Neural cell (in vitro differentiated cells): ENCODE results near the gene C2CD3. TPM values are rescaled to one million over a fixed set of nuclear protein-coding genes. Genes with fewer than 3 reads are reported as not detected.

Experiments
- H2AFZ ChIP-seq: fragments of 200-600, 300-800 bp; sonication (generic), shearing (Covaris generic); 2 replicates; pipeline ENCODE4 v1.6.0; 2014; ENCODE audit warnings: low read depth, mild to moderate bottlenecking, antibody characterized with exemption, low read length, moderate library complexity
- H3F3A ChIP-seq: fragments of 200-600 bp; shearing (Covaris generic); 2 replicates; pipeline ENCODE4 v1.6.1; 2016; ENCODE audit warnings: mild to moderate bottlenecking, moderate library complexity, mixed read lengths, antibody characterized with exemption, low read length; ENCODE audit not compliant: insufficient read depth, poor library complexity, severe bottlenecking
- H3K27ac ChIP-seq: fragments of 200-600, 300-800 bp; sonication (generic), shearing (Covaris generic); 2 replicates; pipeline ENCODE4 v1.5.1; 2014; ENCODE audit warnings: mild to moderate bottlenecking, low read length, moderate library complexity
- H3K27me3 ChIP-seq: fragments of 300-800, 200-600 bp; sonication (generic), shearing (Covaris generic); 2 replicates; pipeline ENCODE4 v1.6.0; 2014; ENCODE audit warnings: mild to moderate bottlenecking, low read depth, low read length, moderate library complexity; ENCODE audit not compliant: insufficient read depth
- H3K36me3 ChIP-seq: fragments of 300-800, 200-600 bp; sonication (generic), shearing (Covaris generic); 2 replicates; pipeline ENCODE4 v1.5.1; 2014; ENCODE audit warnings: mild to moderate bottlenecking, antibody characterized with exemption, low read length, moderate library complexity; ENCODE audit not compliant: insufficient read depth
- H3K4me2 ChIP-seq: fragments of 300-800, 200-600 bp; sonication (generic), shearing (Covaris generic); 2 replicates; pipeline ENCODE4 v1.6.0; 2014; ENCODE audit warnings: mild to moderate bottlenecking, low read length
- H3K4me3 ChIP-seq: fragments of 300-800, 200-600 bp; sonication (generic), shearing (Covaris generic); 2 replicates; pipeline ENCODE4 v1.5.1; 2014; ENCODE audit warnings: mild to moderate bottlenecking, low read length, moderate library complexity
- H3K79me2 ChIP-seq: fragments of 200-600 bp; shearing (Covaris generic); replicated peaks from 2 replicates; pipeline ENCODE4 v1.6.0; 2014; ENCODE audit warnings: mild to moderate bottlenecking, low read length, moderate library complexity; ENCODE audit not compliant: insufficient read depth
- H3K9ac ChIP-seq: fragments of 300-800, 200-600 bp; sonication (generic), shearing (Covaris generic); 2 replicates; pipeline ENCODE4 v1.6.1; 2016; ENCODE audit warnings: mild to moderate bottlenecking, low read length, mixed read lengths
- H3K9me2 ChIP-seq: fragments of 200-600 bp; shearing (Covaris generic); 2 replicates; pipeline ENCODE4 v1.6.1; 2016; ENCODE audit warnings: mild to moderate bottlenecking, low read length, mixed read lengths; ENCODE audit not compliant: insufficient read depth
- H3K9me3 ChIP-seq: fragments of 200-600, 300-800 bp; sonication (generic), shearing (Covaris generic); 2 replicates; pipeline ENCODE4 v1.6.1; 2016; ENCODE audit warnings: mild to moderate bottlenecking, mixed run types, low read length, moderate library complexity, mixed read lengths
- H4K20me1 ChIP-seq: fragments of 200-600 bp; shearing (Covaris generic); 2 replicates; pipeline ENCODE4 v1.6.1; 2016; ENCODE audit warnings: mild to moderate bottlenecking, mixed run types; ENCODE audit not compliant: insufficient read depth
- EP300 ChIP-seq: fragments of 450-650 bp; conservative IDR thresholded peaks from 2 replicates; pipeline ENCODE4 v1.6.1; 2014; ENCODE audit warnings: antibody characterized with exemption, mild to moderate bottlenecking, moderate library complexity; ENCODE audit not compliant: poor library complexity, severe bottlenecking
- EZH2 ChIP-seq: fragments of 200-600, 300-800 bp; shearing (Covaris generic), sonication (generic); IDR thresholded peaks from 2 replicates; pipeline ENCODE4 v1.6.1; 2014; ENCODE audit warnings: antibody characterized with exemption, low read length, borderline replicate concordance, mild to moderate bottlenecking; ENCODE audit not compliant: insufficient read depth, poor library complexity, severe bottlenecking
- RAD21 ChIP-seq: fragments of 450-650 bp; conservative IDR thresholded peaks from 2 replicates; pipeline ENCODE4 v1.6.1; 2014; ENCODE audit warnings: antibody characterized with exemption, mild to moderate bottlenecking, moderate library complexity
- SMC3 ChIP-seq: fragments of 450-650 bp; conservative IDR thresholded peaks from 2 replicates; pipeline ENCODE4 v1.6.1; 2014; ENCODE audit warnings: antibody characterized with exemption, mild to moderate bottlenecking, moderate library complexity; ENCODE audit not compliant: poor library complexity
- TAF1 ChIP-seq: IDR thresholded peaks from 2 replicates; pipeline ENCODE4 v1.6.1; 2012; ENCODE audit warnings: low read depth
- polyA plus RNA-seq: library from polyadenylated mRNA; depleted of rRNA; stranded (reverse); fragments of >200 nt; gene quantifications from 2 replicates; pipeline ENCODE4 v1.2.3, GENCODE V29; 2014
- TF ChIP-seq, protein P1 (sequence below): fragments of 450-650 bp; IDR thresholded peaks from 2 replicates; pipeline ENCODE4 v1.5.1; 2014; ENCODE audit warnings: antibody characterized with exemption, mild to moderate bottlenecking, moderate library complexity; ENCODE audit not compliant: poor library complexity, severe bottlenecking
- TF ChIP-seq, protein P2 (sequence below): IDR thresholded peaks from 2 replicates; pipeline ENCODE4 v1.6.1; 2012; ENCODE audit warnings: borderline replicate concordance

Gene C2CD3
- polyA plus RNA-seq, 1 donor from 2014 or later, result 13.2 TPM

DNA sequence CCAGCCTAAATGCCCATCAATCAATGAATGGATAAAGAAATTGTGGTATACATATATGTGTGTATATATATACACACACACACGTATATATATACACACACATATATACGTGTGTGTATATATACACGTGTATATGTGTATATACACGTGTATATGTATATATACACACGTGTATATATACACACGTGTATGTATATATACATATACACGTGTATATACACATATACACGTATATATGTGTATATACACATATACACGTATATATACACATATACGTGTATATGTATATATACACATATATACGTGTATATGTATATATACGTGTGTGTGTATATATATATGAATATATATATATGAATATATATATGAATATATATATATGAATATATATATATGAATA, 54.1 kb downstream of the C2CD3 start:
- no peaks in the 10 kb centered on the region for H3F3A ChIP-seq
- no peaks in the 10 kb centered on the region for H3K79me2 ChIP-seq
- no peak overlapping the region for H3K4me3 ChIP-seq
- H3K36me3 ChIP-seq, result peaks cover 7% of the 10 kb centered on the region
- H2AFZ ChIP-seq, result no peak overlapping the region
- H3K9me2 ChIP-seq, result no peaks in the 10 kb centered on the region
- H3K27ac ChIP-seq, result no peak overlapping the region
- TF ChIP-seq, protein P1, sequence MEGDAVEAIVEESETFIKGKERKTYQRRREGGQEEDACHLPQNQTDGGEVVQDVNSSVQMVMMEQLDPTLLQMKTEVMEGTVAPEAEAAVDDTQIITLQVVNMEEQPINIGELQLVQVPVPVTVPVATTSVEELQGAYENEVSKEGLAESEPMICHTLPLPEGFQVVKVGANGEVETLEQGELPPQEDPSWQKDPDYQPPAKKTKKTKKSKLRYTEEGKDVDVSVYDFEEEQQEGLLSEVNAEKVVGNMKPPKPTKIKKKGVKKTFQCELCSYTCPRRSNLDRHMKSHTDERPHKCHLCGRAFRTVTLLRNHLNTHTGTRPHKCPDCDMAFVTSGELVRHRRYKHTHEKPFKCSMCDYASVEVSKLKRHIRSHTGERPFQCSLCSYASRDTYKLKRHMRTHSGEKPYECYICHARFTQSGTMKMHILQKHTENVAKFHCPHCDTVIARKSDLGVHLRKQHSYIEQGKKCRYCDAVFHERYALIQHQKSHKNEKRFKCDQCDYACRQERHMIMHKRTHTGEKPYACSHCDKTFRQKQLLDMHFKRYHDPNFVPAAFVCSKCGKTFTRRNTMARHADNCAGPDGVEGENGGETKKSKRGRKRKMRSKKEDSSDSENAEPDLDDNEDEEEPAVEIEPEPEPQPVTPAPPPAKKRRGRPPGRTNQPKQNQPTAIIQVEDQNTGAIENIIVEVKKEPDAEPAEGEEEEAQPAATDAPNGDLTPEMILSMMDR, result no peak
- no peak for TF ChIP-seq TAF1
- no peak for TF ChIP-seq SMC3
- TF ChIP-seq EP300, result no peak
- TF ChIP-seq, protein P2, sequence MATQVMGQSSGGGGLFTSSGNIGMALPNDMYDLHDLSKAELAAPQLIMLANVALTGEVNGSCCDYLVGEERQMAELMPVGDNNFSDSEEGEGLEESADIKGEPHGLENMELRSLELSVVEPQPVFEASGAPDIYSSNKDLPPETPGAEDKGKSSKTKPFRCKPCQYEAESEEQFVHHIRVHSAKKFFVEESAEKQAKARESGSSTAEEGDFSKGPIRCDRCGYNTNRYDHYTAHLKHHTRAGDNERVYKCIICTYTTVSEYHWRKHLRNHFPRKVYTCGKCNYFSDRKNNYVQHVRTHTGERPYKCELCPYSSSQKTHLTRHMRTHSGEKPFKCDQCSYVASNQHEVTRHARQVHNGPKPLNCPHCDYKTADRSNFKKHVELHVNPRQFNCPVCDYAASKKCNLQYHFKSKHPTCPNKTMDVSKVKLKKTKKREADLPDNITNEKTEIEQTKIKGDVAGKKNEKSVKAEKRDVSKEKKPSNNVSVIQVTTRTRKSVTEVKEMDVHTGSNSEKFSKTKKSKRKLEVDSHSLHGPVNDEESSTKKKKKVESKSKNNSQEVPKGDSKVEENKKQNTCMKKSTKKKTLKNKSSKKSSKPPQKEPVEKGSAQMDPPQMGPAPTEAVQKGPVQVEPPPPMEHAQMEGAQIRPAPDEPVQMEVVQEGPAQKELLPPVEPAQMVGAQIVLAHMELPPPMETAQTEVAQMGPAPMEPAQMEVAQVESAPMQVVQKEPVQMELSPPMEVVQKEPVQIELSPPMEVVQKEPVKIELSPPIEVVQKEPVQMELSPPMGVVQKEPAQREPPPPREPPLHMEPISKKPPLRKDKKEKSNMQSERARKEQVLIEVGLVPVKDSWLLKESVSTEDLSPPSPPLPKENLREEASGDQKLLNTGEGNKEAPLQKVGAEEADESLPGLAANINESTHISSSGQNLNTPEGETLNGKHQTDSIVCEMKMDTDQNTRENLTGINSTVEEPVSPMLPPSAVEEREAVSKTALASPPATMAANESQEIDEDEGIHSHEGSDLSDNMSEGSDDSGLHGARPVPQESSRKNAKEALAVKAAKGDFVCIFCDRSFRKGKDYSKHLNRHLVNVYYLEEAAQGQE, result no peak
- no peak for TF ChIP-seq EZH2
- no peak for TF ChIP-seq RAD21
- H3K9ac ChIP-seq, result no peak overlapping the region
- H3K9me3 ChIP-seq, result peaks cover 6% of the 10 kb centered on the region
- no peak overlapping the region for H3K4me2 ChIP-seq
- no peaks in the 10 kb centered on the region for H4K20me1 ChIP-seq
- no peaks in the 10 kb centered on the region for H3K27me3 ChIP-seq

DNA sequence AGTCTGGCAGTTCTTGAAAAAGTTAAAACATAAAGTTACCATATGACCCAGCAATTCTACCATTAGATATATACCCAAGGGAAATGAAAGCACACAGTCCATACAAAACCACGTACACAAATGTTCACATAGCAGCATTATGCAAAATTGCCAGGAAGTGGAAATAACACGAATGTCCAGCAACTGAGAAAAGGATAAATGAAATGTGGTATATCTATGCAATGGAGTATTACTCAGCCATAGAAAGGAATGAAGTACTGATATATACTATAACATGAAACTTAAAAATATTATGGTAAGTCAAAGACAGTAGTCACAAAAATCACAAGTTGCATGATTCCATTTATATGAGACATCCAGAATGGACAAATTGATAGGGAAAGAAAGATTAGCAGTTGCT, 57.9 kb downstream of the C2CD3 start:
- peaks cover 6% of the 10 kb centered on the region for H3K9me3 ChIP-seq
- H3K27ac ChIP-seq, result no peak overlapping the region
- H3K4me3 ChIP-seq, result no peak overlapping the region
- TF ChIP-seq, protein P2, result no peak
- no peak for TF ChIP-seq EZH2
- no peak for TF ChIP-seq RAD21
- TF ChIP-seq TAF1, result no peak
- TF ChIP-seq, protein P1, result no peak
- TF ChIP-seq SMC3, result no peak
- peaks cover 7% of the 10 kb centered on the region for H3K36me3 ChIP-seq
- no peaks in the 10 kb centered on the region for H3K9me2 ChIP-seq
- H4K20me1 ChIP-seq, result no peaks in the 10 kb centered on the region
- H3K27me3 ChIP-seq, result no peaks in the 10 kb centered on the region
- H3F3A ChIP-seq, result no peaks in the 10 kb centered on the region
- H3K79me2 ChIP-seq, result no peaks in the 10 kb centered on the region
- no peak overlapping the region for H3K9ac ChIP-seq
- H2AFZ ChIP-seq, result no peak overlapping the region
- H3K4me2 ChIP-seq, result no peak overlapping the region
